IMR-90 (cell line): ENCODE measurements around the gene ZFPM1. TPM values are rescaled to one million over a fixed set of nuclear protein-coding genes. Genes with fewer than 3 reads are reported as not detected.

ENCODE experiments used
- ATAC-seq: fragments of 200-7000 bp; cut with Tn5 transposase; 2 replicates; pipeline ENCODE4 v1.9.1; 2020; ENCODE audit warnings: low read depth, mild to moderate bottlenecking, moderate library complexity
- BruUV-seq: library from RNA; stranded (reverse); fragments of 400-500 nt; replicated peaks from 2 replicates; lab custom pipeline; 2021; lab: Mats Ljungman, UMichigan
- CTCF ChIA-PET: fragments of 300-600 bp; formaldehyde crosslinking; extraction: SDS; loops from one replicate; lab custom pipeline; 2021; ENCODE audit warnings: antibody characterized with exemption; lab: Yijun Ruan, JAX
- POLR2A ChIA-PET: fragments of 300-600 bp; sonication (Branson Sonifier 250); formaldehyde crosslinking; loops from one replicate; lab custom pipeline; 2022; ENCODE audit warnings: antibody characterized with exemption; ENCODE audit not compliant: unreplicated experiment; lab: Charles Lee
- DNase-seq: peaks from one replicate; pipeline ENCODE4 v3.0.0; 2013
- H2AFZ ChIP-seq: replicated peaks from 2 replicates; pipeline ENCODE3; 2013; ENCODE audit warnings: low read length, mild to moderate bottlenecking; ENCODE audit not compliant: poor library complexity
- H2AK5ac ChIP-seq: 2 replicates; pipeline ENCODE4 v1.6.1; 2013; ENCODE audit warnings: low read depth, low read length, inconsistent platforms
- H2AK9ac ChIP-seq: replicated peaks from 2 replicates; pipeline ENCODE3; 2013; ENCODE audit warnings: mild to moderate bottlenecking, low read depth, low read length, moderate library complexity; ENCODE audit not compliant: poor library complexity
- H2BK120ac ChIP-seq: 2 replicates; pipeline ENCODE4 v1.6.1; 2013; ENCODE audit warnings: low read depth, low read length, inconsistent platforms
- H2BK15ac ChIP-seq: 3 replicates; pipeline ENCODE4 v1.6.1; 2013; ENCODE audit warnings: low read depth, low read length, inconsistent platforms
- H2BK20ac ChIP-seq: 2 replicates; pipeline ENCODE4 v1.6.1; 2013; ENCODE audit warnings: low read depth, mild to moderate bottlenecking, inconsistent platforms, low read length, moderate library complexity
- H2BK5ac ChIP-seq: 2 replicates; pipeline ENCODE4 v1.6.1; 2013; ENCODE audit warnings: mild to moderate bottlenecking, low read depth, low read length, inconsistent platforms; ENCODE audit not compliant: poor library complexity, severe bottlenecking
- H3K14ac ChIP-seq: replicated peaks from 2 replicates; pipeline ENCODE4 v1.6.1; 2013; ENCODE audit warnings: low read depth, low read length, inconsistent platforms
- H3K18ac ChIP-seq: 2 replicates; pipeline ENCODE4 v1.6.1; 2013; ENCODE audit warnings: low read depth, low read length, control low read depth
- H3K23ac ChIP-seq: 2 replicates; pipeline ENCODE4 v1.6.1; 2013; ENCODE audit warnings: low read depth, low read length, inconsistent platforms
- H3K27ac ChIP-seq: 2 replicates; pipeline ENCODE4 v1.5.1; 2013; ENCODE audit warnings: mild to moderate bottlenecking, control low read depth, low read length; ENCODE audit not compliant: insufficient read depth
- H3K27me3 ChIP-seq: 2 replicates; pipeline ENCODE4 v1.6.1; 2013; ENCODE audit warnings: low read length; ENCODE audit not compliant: control insufficient read depth, insufficient read depth
- H3K36me3 ChIP-seq: 2 replicates; pipeline ENCODE4 v1.6.1; 2013; ENCODE audit warnings: low read length, mixed read lengths; ENCODE audit not compliant: control insufficient read depth, insufficient read depth
- H3K4ac ChIP-seq: 2 replicates; pipeline ENCODE4 v1.6.1; 2013; ENCODE audit warnings: low read depth, low read length, inconsistent platforms
- H3K4me1 ChIP-seq: 2 replicates; pipeline ENCODE4 v1.6.1; 2013; ENCODE audit warnings: low read length, mixed read lengths; ENCODE audit not compliant: control insufficient read depth, insufficient read depth
- H3K4me2 ChIP-seq: 2 replicates; pipeline ENCODE4 v1.6.1; 2013; ENCODE audit warnings: low read depth, mild to moderate bottlenecking, control low read depth, low read length, moderate library complexity
- H3K4me3 ChIP-seq: 2 replicates; pipeline ENCODE4 v1.5.1; 2013; ENCODE audit warnings: low read depth, mild to moderate bottlenecking, control low read depth, low read length, moderate library complexity; ENCODE audit not compliant: insufficient read depth
- H3K56ac ChIP-seq: 2 replicates; pipeline ENCODE4 v1.6.1; 2013; ENCODE audit warnings: low read length, inconsistent platforms; ENCODE audit not compliant: insufficient read depth; ENCODE audit errors: extremely low read depth
- H3K79me1 ChIP-seq, 2 experiments: 2 replicates each; pipeline ENCODE4 v1.6.1; 2013; ENCODE audit warnings: low read length in 2 of 2, inconsistent platforms in 1 of 2, low read depth in 1 of 2
- H3K9ac ChIP-seq: 2 replicates; pipeline ENCODE4 v1.6.1; 2013; ENCODE audit warnings: low read depth, low read length, control low read depth
- H3K9me1 ChIP-seq: 2 replicates; pipeline ENCODE4 v1.6.1; 2013; ENCODE audit warnings: low read length, inconsistent platforms; ENCODE audit not compliant: insufficient read depth
- H3K9me3 ChIP-seq: 2 replicates; pipeline ENCODE4 v1.6.1; 2013; ENCODE audit warnings: low read length; ENCODE audit not compliant: control insufficient read depth, insufficient read depth
- H4K20me1 ChIP-seq: 2 replicates; pipeline ENCODE4 v1.6.1; 2013; ENCODE audit warnings: low read length, inconsistent platforms; ENCODE audit not compliant: insufficient read depth
- H4K5ac ChIP-seq: 2 replicates; pipeline ENCODE4 v1.6.1; 2013; ENCODE audit warnings: mild to moderate bottlenecking, low read depth, low read length, control low read depth
- H4K8ac ChIP-seq, 2 experiments: 2 replicates each; pipeline ENCODE4 v1.6.1; 2013; ENCODE audit warnings: low read depth in 2 of 2, low read length in 2 of 2, control low read depth in 1 of 2, inconsistent platforms in 1 of 2
- H4K91ac ChIP-seq: 2 replicates; pipeline ENCODE4 v1.6.1; 2013; ENCODE audit warnings: low read depth, low read length, inconsistent platforms; ENCODE audit not compliant: insufficient read depth
- BHLHE40 ChIP-seq: fragments of 150-350 bp; IDR thresholded peaks from 2 replicates; pipeline ENCODE4 v1.6.1; 2016; ENCODE audit warnings: mild to moderate bottlenecking, low read depth, low read length
- CEBPB ChIP-seq: IDR thresholded peaks from 2 replicates; pipeline ENCODE4 v1.6.1; 2012; ENCODE audit warnings: low read depth, low read length, improper control_type of control experiment
- WGBS, 2 experiments: methylation state at CpG; one replicate each; pipeline versions ENCODE4 v1.1.5 to v1.1.7; 2013; ENCODE audit warnings: missing lambda C conversion rate in 2 of 2; ENCODE audit not compliant: insufficient read length in 1 of 2; ENCODE audit errors: extremely low coverage in 2 of 2; 5-methylcytosine and 5-hydroxymethylcytosine counted together
- dilution Hi-C: fragments of 300-500 bp; cut with HindIII; formaldehyde crosslinking; loops from one replicate; pipeline ENCODE4 v1.14.3; 2018; ENCODE audit warnings: low sequenced_read_pairs; ENCODE audit not compliant: unreplicated experiment
- in situ Hi-C: fragments of 300-500 bp; cut with MboI; formaldehyde crosslinking; loops from 3 replicates; pipeline ENCODE4 v1.14.3; 2019; ENCODE audit warnings: low sequenced_read_pairs, inconsistent platforms, mixed read lengths
- intact Hi-C: fragments of 100-400 bp; cut with micrococcal nuclease; formaldehyde crosslinking; loops from 2 replicates; pipeline ENCODE4 v1.10.0; 2022
- polyA plus RNA-seq, 3 experiments: library from polyadenylated mRNA; depleted of rRNA; stranded (reverse); fragments of >200 nt; gene quantifications; 2 replicates each; pipeline ENCODE4 v1.2.3, GENCODE V29; 2012; ENCODE audit warnings: low replicate concordance in 1 of 3
- total RNA-seq: library from RNA; depleted of rRNA; stranded (reverse); fragments of >200 nt; gene quantifications from 2 replicates; pipeline ENCODE4 v1.2.3, GENCODE V29; 2012

The ZFPM1 gene
- total and polyA plus RNA-seq, 2 of the 4 experiments (the other 2 are of a cell fraction) = 0.36 to 1.1 TPM

- Histone ChIP-seq H3K27me3 (peaks cover 56% of the 10 kb centered on the region), H3K79me1 (no peaks in the 10 kb centered on the region), H3K36me3 (no peaks in the 10 kb centered on the region), H2BK20ac (no peak overlapping the region), H4K91ac (no peak overlapping the region), H2BK120ac (no peak overlapping the region), H3K9ac (no peak overlapping the region), H2BK5ac (no peak overlapping the region), H3K4me3 (no peak overlapping the region), H3K18ac (no peak overlapping the region), H3K9me3 (peaks cover 19% of the 10 kb centered on the region), H4K8ac (no peak overlapping the region), H2AFZ (no peak overlapping the region), H3K9me1 (no peaks in the 10 kb centered on the region), H4K5ac (no peak overlapping the region), H3K4me2 (no peak overlapping the region), H3K4ac (no peak overlapping the region), H2BK15ac (no peak overlapping the region), H2AK9ac (no peak overlapping the region), H3K23ac (no peak overlapping the region), H3K27ac (no peak overlapping the region), H3K56ac (no peak overlapping the region), H3K4me1 (no peaks in the 10 kb centered on the region), H3K14ac (no peak overlapping the region), H4K20me1 (no peaks in the 10 kb centered on the region), H2AK5ac (no peak overlapping the region)
- TF ChIP-seq BHLHE40 (no peak), CEBPB (peak; percentile 60)
- CTCF ChIA-PET = no interaction called here
- WGBS, 2 experiments = 74% methylated on average over 6 of the region's 15 CpGs; no CpG with 5 or more reads in 1 of the 2 experiments
- BruUV-seq = no TSS peak
- intact Hi-C loops = no loop called here
- ATAC-seq (no peak), DNase-seq (no peak)
- dilution Hi-C loops = no loop called here
- POLR2A ChIA-PET = no interaction called here
- in situ Hi-C loops = no loop called here
These were observed 95.2 kb downstream of the ZFPM1 start for GRCh38 chr16:88548131-88548874.
